ENCODE data around the gene TGM2.

Gene TGM2

DNA sequence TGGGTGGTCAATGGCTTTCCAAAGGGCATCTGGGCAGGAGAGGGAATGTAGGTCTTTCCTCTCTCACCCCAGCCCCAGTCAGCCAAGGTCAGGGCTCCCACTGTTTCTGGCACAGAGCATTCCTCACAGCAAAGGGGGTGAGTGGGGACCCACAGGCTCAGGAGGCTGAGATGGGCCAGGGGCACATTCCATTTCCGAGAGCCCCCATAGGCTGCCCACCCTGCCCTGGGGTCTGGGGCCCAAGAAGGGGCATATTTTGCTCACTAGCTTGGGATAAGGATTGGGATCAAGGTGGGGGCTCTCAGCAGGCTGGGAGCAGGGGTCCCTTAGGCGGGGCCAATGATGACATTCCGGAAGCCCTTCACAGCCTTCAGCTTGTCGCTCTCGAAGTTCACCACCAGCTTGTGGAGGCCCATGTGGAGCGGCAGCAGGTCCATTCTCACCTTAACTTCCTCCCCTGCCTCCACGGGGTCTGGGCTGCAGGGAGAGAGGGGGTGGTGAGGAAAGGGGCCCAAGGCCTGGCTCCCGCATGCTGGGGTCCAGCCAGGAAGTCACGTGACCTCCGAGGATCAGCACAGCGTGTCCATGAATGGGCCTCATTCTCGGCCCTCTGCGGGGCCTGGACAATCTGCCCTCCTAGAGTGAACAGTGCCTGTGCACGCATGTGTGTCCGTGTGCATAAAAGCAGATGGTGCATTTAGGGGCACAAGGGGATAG, 35.0 kb downstream of the TGM2 start:
- Histone ChIP-seq H3K9me3 (ENCODE audit: insufficient read depth, low read length) (no peaks in the 10 kb centered on the region), H3K36me3 (replicated peaks; ENCODE audit: low read depth, low read length) (peaks cover 11% of the 10 kb centered on the region), H3K4me3 (ENCODE audit: low read length) (no peak overlapping the region), H3K4me2 (ENCODE audit: low read length) (no peak overlapping the region), H3K79me2 (ENCODE audit: low read length) (no peaks in the 10 kb centered on the region), H4K20me1 (ENCODE audit: insufficient read depth, low read length) (no peaks in the 10 kb centered on the region), H3K27me3 (ENCODE audit: low read depth, low read length) (no peaks in the 10 kb centered on the region), H2AFZ (ENCODE audit: low read depth, low read length) (no peak overlapping the region), H3K27ac (ENCODE audit: low read length) (no peak overlapping the region), H3K4me1 (ENCODE audit: low read length) (no peaks in the 10 kb centered on the region), H3K9ac (ENCODE audit: low read length) (no peak overlapping the region)
- TF ChIP-seq EZH2phosphoT487 (IDR thresholded peaks at IDR 0.05; ENCODE audit: low read depth) = no peak
- TF ChIP-seq, protein P1, sequence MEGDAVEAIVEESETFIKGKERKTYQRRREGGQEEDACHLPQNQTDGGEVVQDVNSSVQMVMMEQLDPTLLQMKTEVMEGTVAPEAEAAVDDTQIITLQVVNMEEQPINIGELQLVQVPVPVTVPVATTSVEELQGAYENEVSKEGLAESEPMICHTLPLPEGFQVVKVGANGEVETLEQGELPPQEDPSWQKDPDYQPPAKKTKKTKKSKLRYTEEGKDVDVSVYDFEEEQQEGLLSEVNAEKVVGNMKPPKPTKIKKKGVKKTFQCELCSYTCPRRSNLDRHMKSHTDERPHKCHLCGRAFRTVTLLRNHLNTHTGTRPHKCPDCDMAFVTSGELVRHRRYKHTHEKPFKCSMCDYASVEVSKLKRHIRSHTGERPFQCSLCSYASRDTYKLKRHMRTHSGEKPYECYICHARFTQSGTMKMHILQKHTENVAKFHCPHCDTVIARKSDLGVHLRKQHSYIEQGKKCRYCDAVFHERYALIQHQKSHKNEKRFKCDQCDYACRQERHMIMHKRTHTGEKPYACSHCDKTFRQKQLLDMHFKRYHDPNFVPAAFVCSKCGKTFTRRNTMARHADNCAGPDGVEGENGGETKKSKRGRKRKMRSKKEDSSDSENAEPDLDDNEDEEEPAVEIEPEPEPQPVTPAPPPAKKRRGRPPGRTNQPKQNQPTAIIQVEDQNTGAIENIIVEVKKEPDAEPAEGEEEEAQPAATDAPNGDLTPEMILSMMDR (IDR thresholded peaks at IDR 0.05; ENCODE audit: low read depth, low read length) = no peak

DNA sequence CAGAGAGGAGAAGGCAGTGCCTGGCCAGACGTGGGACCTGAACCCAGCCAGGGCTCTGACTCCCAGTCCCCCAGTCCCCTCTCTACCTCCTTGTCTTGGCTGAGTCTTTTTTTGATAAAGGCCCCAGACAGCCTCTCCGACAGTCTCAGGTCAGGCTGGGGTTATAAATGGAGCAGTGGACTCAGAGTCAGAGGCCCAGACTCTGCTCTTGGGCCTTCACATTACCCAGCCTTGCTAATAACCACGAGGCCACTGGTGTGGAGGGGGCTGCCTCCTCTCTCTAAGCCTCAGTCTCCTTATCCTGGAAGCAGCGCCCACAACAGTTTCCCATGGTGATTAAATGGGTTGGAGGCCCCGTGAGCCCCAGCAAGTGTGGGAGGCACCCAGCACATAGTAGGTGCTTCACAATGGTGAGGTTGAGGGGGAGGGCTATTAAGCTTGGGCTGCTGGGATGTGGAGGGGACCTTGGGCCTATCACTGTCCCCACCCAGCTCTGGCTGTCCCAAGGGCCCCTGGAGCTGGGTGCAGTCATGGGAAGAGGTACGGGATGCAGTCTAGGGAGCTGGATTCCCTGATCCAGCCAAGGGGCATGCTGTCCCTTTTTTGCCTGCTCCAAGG, 35.7 kb downstream of the TGM2 start:
- H3K36me3 ChIP-seq (replicated peaks; ENCODE audit: low read depth, low read length) = peaks cover 11% of the 10 kb centered on the region
- H3K9ac ChIP-seq (ENCODE audit: low read length) = no peak overlapping the region
- H3K9me3 ChIP-seq (ENCODE audit: insufficient read depth, low read length) = no peaks in the 10 kb centered on the region
- no peak overlapping the region for H3K4me2 ChIP-seq (ENCODE audit: low read length)
- H3K79me2 ChIP-seq (ENCODE audit: low read length) = no peaks in the 10 kb centered on the region
- no peaks in the 10 kb centered on the region for H4K20me1 ChIP-seq (ENCODE audit: insufficient read depth, low read length)
- no peak overlapping the region for H2AFZ ChIP-seq (ENCODE audit: low read depth, low read length)
- no peaks in the 10 kb centered on the region for H3K27me3 ChIP-seq (ENCODE audit: low read depth, low read length)
- no peaks in the 10 kb centered on the region for H3K4me1 ChIP-seq (ENCODE audit: low read length)
- H3K27ac ChIP-seq (ENCODE audit: low read length) = no peak overlapping the region
- TF ChIP-seq, protein P1 (IDR thresholded peaks at IDR 0.05; ENCODE audit: low read depth, low read length) = no peak
- TF ChIP-seq EZH2phosphoT487 (IDR thresholded peaks at IDR 0.05; ENCODE audit: low read depth) = no peak
- H3K4me3 ChIP-seq (ENCODE audit: low read length) = no peak overlapping the region

DNA sequence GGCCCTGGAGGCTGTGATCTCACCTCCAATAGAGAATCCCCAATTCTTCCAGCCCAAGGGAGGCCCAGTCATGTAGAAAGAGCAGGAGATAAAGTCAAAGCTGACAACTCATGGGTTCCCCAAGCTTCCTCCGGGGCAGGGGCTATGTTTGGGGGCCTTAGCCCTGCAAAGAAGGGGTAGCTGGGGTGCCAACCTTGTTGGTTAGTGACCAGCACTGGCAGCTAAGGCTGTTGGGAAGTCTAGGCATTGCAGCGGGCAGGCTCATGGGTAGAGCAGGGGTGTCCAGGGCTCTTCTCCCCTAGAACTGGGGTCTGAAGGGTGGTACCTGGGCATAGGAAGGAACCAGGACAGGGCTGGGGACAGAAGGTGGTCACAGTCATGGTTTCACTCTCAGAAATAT, 36.4 kb downstream of the TGM2 start:
- no peaks in the 10 kb centered on the region for H3K4me1 ChIP-seq (ENCODE audit: low read length)
- H3K27ac ChIP-seq (ENCODE audit: low read length) = no peak overlapping the region
- no peak overlapping the region for H3K4me2 ChIP-seq (ENCODE audit: low read length)
- H2AFZ ChIP-seq (ENCODE audit: low read depth, low read length) = no peak overlapping the region
- TF ChIP-seq, protein P1 (IDR thresholded peaks at IDR 0.05; ENCODE audit: low read depth, low read length) = no peak
- no peaks in the 10 kb centered on the region for H4K20me1 ChIP-seq (ENCODE audit: insufficient read depth, low read length)
- no peaks in the 10 kb centered on the region for H3K79me2 ChIP-seq (ENCODE audit: low read length)
- no peak overlapping the region for H3K9ac ChIP-seq (ENCODE audit: low read length)
- no peak overlapping the region for H3K4me3 ChIP-seq (ENCODE audit: low read length)
- H3K27me3 ChIP-seq (ENCODE audit: low read depth, low read length) = no peaks in the 10 kb centered on the region
- H3K36me3 ChIP-seq (replicated peaks; ENCODE audit: low read depth, low read length) = peaks cover 11% of the 10 kb centered on the region
- no peaks in the 10 kb centered on the region for H3K9me3 ChIP-seq (ENCODE audit: insufficient read depth, low read length)

DNA sequence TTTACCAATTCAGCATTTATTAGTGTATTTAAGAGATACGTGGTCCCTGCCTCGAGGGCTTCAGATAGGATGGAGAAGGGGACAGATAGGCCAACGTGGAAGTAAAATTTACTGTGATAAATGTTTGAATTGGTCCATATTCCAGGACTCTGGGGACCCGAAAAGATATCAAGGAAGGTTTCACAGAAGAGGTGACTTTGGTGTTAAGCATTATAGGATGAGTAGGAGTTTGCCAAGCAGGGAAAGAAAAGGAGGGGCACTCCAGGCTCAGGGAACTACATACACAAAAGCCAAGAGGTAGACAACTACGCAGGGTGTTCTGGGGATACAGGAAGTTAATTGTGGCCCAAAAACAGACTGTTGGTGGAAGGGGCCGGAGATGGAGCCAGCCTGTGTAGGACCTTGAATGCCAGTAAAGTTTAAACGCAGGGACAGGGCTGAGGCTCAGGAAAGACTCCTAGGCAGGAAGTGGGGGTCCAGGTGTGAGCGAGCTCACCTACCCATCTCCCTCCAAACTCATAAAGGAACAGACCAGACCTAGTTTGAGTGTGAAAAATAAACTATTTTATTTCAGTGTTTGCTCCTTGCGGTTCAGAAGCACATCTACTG, 37.0 kb downstream of the TGM2 start:
- no peak for TF ChIP-seq EZH2phosphoT487 (IDR thresholded peaks at IDR 0.05; ENCODE audit: low read depth)
- TF ChIP-seq, protein P1 (IDR thresholded peaks at IDR 0.05; ENCODE audit: low read depth, low read length) = no peak
- Histone ChIP-seq H3K79me2 (ENCODE audit: low read length) (no peaks in the 10 kb centered on the region), H3K27me3 (ENCODE audit: low read depth, low read length) (no peaks in the 10 kb centered on the region), H3K4me3 (ENCODE audit: low read length) (no peak overlapping the region), H3K4me2 (ENCODE audit: low read length) (no peak overlapping the region), H3K4me1 (ENCODE audit: low read length) (peaks cover 4% of the 10 kb centered on the region), H3K9ac (ENCODE audit: low read length) (no peak overlapping the region), H4K20me1 (ENCODE audit: insufficient read depth, low read length) (no peaks in the 10 kb centered on the region), H3K9me3 (ENCODE audit: insufficient read depth, low read length) (no peaks in the 10 kb centered on the region), H3K27ac (ENCODE audit: low read length) (no peak overlapping the region), H2AFZ (ENCODE audit: low read depth, low read length) (no peak overlapping the region), H3K36me3 (replicated peaks; ENCODE audit: low read depth, low read length) (peaks cover 11% of the 10 kb centered on the region)
